GM12873 (cell line): ENCODE data around the gene WASF2.

Source experiments
- TF ChIP-seq, protein P1 (sequence below): IDR thresholded peaks from 2 replicates; pipeline ENCODE4 v1.5.1; 2012; ENCODE audit warnings: low read depth, mild to moderate bottlenecking, moderate library complexity, low read length, control low read depth; ENCODE audit not compliant: insufficient read depth; ENCODE audit errors: missing control alignments

WASF2 gene

GRCh38 chr1:27374362-27375086, 115.4 kb downstream of the WASF2 start, which contains the start of gene FCN3:
TSS of gene FCN3 (minus strand) at chr1:27374824. CDS start at chr1:27374818, 6 bp downstream.
- TF ChIP-seq, protein P1, sequence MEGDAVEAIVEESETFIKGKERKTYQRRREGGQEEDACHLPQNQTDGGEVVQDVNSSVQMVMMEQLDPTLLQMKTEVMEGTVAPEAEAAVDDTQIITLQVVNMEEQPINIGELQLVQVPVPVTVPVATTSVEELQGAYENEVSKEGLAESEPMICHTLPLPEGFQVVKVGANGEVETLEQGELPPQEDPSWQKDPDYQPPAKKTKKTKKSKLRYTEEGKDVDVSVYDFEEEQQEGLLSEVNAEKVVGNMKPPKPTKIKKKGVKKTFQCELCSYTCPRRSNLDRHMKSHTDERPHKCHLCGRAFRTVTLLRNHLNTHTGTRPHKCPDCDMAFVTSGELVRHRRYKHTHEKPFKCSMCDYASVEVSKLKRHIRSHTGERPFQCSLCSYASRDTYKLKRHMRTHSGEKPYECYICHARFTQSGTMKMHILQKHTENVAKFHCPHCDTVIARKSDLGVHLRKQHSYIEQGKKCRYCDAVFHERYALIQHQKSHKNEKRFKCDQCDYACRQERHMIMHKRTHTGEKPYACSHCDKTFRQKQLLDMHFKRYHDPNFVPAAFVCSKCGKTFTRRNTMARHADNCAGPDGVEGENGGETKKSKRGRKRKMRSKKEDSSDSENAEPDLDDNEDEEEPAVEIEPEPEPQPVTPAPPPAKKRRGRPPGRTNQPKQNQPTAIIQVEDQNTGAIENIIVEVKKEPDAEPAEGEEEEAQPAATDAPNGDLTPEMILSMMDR: no peak

DNA sequence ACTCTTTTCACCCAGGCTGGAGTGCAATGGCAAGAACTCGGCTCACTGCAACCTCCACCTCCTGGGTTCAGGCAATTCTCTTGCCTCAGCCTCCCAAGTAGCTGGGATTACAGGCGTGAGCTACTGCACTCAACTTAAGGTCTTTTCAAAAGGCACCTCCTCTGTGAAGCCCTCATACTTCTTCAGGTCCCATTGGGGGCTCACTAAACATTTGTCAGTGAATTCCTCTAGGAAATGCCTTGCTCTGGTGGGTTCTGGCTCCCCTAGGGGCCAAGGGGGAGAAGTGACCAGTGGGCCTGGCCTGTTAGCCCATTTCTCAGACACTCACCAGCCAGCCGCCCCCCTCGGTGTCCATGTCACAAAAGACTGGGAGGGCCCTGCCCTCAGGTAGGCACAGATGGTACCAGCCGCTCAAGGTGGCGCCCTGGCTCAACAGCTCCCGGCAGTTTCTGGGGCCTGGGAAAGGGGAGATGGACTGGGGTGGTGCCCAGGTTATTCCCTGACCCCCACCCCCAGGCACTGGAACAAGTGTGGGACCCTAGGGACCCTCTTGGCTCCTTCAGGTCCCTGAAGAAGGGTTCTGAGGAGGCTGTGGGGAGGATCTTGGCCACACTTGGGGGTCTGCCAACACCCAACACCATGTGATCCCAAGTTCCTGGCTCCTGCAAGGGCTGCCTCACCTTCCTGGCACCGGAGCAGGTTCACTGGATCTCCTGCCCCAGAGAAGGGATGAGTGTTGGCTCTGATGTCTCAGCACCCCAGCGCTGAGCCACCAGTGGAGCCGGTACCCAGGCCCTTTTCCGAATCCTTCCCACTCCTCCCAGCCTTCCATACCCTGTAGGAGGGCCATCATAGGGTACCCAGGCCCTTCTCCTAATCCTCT, 116.9 kb downstream of the WASF2 start:
- TF ChIP-seq, protein P1: peak; percentile 50

GRCh38 chr1:27372022-27372807, 117.8 kb downstream of the WASF2 start:
- TF ChIP-seq, protein P1: no peak

GRCh38 chr1:27368869-27369582, 120.9 kb downstream of the WASF2 start:
- TF ChIP-seq, protein P1: no peak

GRCh38 chr1:27367160-27367650, 122.8 kb downstream of the WASF2 start:
- TF ChIP-seq, protein P1: no peak

DNA sequence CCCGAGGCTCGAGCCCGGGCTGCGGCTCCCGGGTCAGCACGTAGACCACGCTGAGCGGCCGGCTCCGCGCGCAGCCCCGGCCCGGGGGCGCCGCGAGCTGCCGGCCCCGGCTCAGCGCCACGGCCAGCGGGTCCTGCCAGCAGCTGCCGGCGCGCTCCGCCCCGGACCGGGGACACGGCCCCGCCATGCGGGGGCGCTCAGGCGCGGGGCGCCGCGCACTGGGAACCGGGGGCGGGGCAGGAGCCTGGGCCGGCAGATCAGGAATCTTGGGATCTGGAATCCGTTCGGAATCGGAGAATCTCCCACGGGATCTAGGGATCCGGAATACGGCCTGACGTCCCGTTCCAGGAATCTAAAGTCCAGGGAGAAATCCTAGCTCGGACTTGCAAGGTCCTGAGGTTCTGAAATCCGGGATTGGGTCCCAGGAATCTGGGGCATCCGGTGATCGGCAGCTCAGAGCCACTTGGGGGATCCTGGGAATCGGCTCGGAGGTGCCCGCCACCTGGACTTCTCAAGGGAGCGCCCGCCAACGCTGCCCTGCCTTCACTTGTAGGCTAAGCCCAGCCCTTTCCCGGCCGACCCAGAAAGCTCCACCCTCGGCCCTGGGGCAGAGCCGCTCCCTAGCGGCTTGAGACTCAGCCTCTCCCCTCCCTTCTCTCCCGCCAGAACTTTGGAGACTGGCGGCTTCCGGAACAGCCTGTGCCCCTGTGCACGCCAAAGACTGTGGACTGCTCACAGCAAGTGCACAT, 123.4 kb downstream of the WASF2 start, which contains the start of gene MAP3K6:
MAP3K6 (minus strand) TSS at position 551 of the 749 bp plus-strand sequence; CDS start at position 187, 364 bp downstream.
- TF ChIP-seq, protein P1: peak; percentile 44
